Tibial nerve (tissue), 4 donors: ENCODE data around the gene GALNT18.

ENCODE experiments used
- EP300 ChIP-seq, 2 donors: sonication (generic); formaldehyde crosslinking; IDR thresholded peaks; one replicate each; pipeline ENCODE4 v1.6.1; 2017; ENCODE audit warnings: antibody characterized with exemption in 2 of 2, mild to moderate bottlenecking in 1 of 2
- POLR2A ChIP-seq, 2 donors: fragments of 450-650 bp; IDR thresholded peaks; one replicate each; pipeline ENCODE4 v1.6.1; 2017; ENCODE audit warnings: antibody characterized with exemption in 2 of 2, mild to moderate bottlenecking in 2 of 2, moderate library complexity in 2 of 2
- TF ChIP-seq, protein P1 (sequence below), 5 experiments: fragments of 200-600 bp in 3 of 5; fragments of 450-650 bp in 2 of 5; sonication (generic) in 3 of 5; IDR thresholded peaks; one replicate each; pipeline ENCODE4 v1.5.1; 2016 to 2019; ENCODE audit warnings: antibody characterized with exemption in 5 of 5, mild to moderate bottlenecking in 3 of 5, moderate library complexity in 2 of 5

DNA sequence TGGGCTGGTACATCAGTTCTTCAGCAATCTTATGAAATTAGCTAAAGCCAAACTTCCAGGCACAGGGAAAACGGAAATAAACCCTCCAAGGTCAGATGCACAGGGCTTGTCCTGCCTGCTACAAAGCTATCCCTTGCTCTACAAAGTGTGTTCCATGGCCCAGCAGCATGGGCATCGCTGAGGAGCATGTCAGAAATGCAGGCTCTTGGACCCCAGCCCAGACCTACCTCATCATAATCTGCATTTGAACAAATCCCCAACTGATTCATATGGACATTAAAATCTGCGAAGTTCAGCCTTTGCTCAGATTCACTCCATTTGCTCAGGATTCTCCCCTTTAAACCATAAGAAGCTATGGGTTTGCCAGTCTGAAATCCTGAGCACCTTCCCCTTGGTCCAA, 139.1 kb downstream of the GALNT18 start:
- TF ChIP-seq, protein P1, sequence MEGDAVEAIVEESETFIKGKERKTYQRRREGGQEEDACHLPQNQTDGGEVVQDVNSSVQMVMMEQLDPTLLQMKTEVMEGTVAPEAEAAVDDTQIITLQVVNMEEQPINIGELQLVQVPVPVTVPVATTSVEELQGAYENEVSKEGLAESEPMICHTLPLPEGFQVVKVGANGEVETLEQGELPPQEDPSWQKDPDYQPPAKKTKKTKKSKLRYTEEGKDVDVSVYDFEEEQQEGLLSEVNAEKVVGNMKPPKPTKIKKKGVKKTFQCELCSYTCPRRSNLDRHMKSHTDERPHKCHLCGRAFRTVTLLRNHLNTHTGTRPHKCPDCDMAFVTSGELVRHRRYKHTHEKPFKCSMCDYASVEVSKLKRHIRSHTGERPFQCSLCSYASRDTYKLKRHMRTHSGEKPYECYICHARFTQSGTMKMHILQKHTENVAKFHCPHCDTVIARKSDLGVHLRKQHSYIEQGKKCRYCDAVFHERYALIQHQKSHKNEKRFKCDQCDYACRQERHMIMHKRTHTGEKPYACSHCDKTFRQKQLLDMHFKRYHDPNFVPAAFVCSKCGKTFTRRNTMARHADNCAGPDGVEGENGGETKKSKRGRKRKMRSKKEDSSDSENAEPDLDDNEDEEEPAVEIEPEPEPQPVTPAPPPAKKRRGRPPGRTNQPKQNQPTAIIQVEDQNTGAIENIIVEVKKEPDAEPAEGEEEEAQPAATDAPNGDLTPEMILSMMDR (IDR thresholded peaks at IDR 0.05): no peak
- no peak for TF ChIP-seq POLR2A (IDR thresholded peaks at IDR 0.05)
- TF ChIP-seq EP300 (IDR thresholded peaks at IDR 0.05): no peak
